ENCODE measurements around the gene WDR37. TPM values are rescaled to one million over a fixed set of nuclear protein-coding genes. Genes with fewer than 3 reads are reported as not detected.

The WDR37 gene
- total and polyA plus RNA-seq, 9 of the 15 experiments (the other 6 are each of a cell fraction or from before 2014, with no cell fraction given) = 2.3 to 11.6 (median 6.7) TPM

- FAIRE-seq (no peak), ATAC-seq (no peak), DNase-seq (ENCODE audit: extremely low read depth in 1 of 4, low spot score in 3 of 4) (no peak)
- no peak overlapping the region for H3K9ac ChIP-seq (ENCODE audit: insufficient read depth in 1 of 2, low read depth in 2 of 2, low read length in 2 of 2)
- ChIA-PET POLR2A (interaction anchor here (0.6 kb wide), 1 partner anchor 375 kb away, joined by 3 read pairs; no protein-coding TSS in a partner anchor), CTCF (ENCODE audit: low intra/inter-chr PET ratio) (no interaction called here)
- TF ChIP-seq MEIS2 (IDR thresholded peaks at IDR 0.05; ENCODE audit: partially characterized antibody) (no peak), POLR2G (IDR thresholded peaks at IDR 0.05; ENCODE audit: low read depth, low read length) (no peak), RFX7 (CRISPR knock-in tag; IDR thresholded peaks at IDR 0.05) (no peak), CUX1 (CRISPR knock-in tag; IDR thresholded peaks at IDR 0.05) (no peak), MNT (conservative IDR thresholded peaks at IDR 0.05) (no peak), DDX20 (tag; IDR thresholded peaks at IDR 0.05; ENCODE audit: low read depth) (no peak), BDP1 (IDR thresholded peaks at IDR 0.05; ENCODE audit: insufficient read depth, insufficient read length) (no peak), RNF219 (CRISPR knock-in tag; IDR thresholded peaks at IDR 0.05) (no peak)
- H3K4me1 ChIP-seq (replicated peaks in 1 of 2; ENCODE audit: control insufficient read depth in 2 of 2, insufficient read depth in 2 of 2, low read length in 2 of 2) = no peaks in the 10 kb centered on the region
- no peaks in the 10 kb centered on the region for H3K79me2 ChIP-seq (ENCODE audit: control insufficient read depth, insufficient read depth, low read length)
- 20% methylated on average over 7 of the region's 7 CpGs for WGBS (ENCODE audit: insufficient coverage, low coverage, missing lambda C conversion rate)
- H4K20me1 ChIP-seq (replicated peaks; ENCODE audit: control insufficient read depth, insufficient read depth, low read length) = no peaks in the 10 kb centered on the region
- no peak overlapping the region for H3K4me2 ChIP-seq (ENCODE audit: insufficient read depth, low read length)
- no peak overlapping the region for H2AFZ ChIP-seq (ENCODE audit: low read depth, low read length)
- intact Hi-C loops (cut with micrococcal nuclease) = no loop called here
- H3K27ac ChIP-seq (ENCODE audit: extremely low read depth, low read depth, low read length) = no peak overlapping the region
- no peaks in the 10 kb centered on the region for H3K36me3 ChIP-seq (ENCODE audit: control insufficient read depth, insufficient read depth, low read length)
- no peak overlapping the region for H3K4me3 ChIP-seq
- in situ Hi-C loops (cut with MboI) = no loop called here
- no peaks in the 10 kb centered on the region for H3K9me1 ChIP-seq (ENCODE audit: control insufficient read depth, insufficient read depth, low read length)
- no peaks in the 10 kb centered on the region; the same call in none of the 2 replicates for H3K9me3 ChIP-seq (replicated peaks; ENCODE audit: control insufficient read depth, insufficient read depth, low read depth, low read length)
- H3K27me3 ChIP-seq (ENCODE audit: control insufficient read depth in 2 of 2, insufficient read depth in 2 of 2, low read length in 2 of 2) = no peaks in the 10 kb centered on the region; a peak in 1 of 5 replicates
- BruUV-seq (replicated peaks) = no TSS peak
These were observed 85.1 kb downstream of the WDR37 start for GRCh38 chr10:1141261-1141660.

Measured in K562 (cell line).